RCC 7860 (cell line): ENCODE results near the gene GPRC5B.

Experiments used
- DNase-seq: peaks from one replicate; pipeline ENCODE4 v3.0.0-alpha.2; 2015; ENCODE audit warnings: low spot score
- FAIRE-seq: peaks from 2 replicates; lab custom pipeline; 2012; peaks lifted over from hg19 to GRCh38; lab: Jason Lieb, UNC

The GPRC5B gene

GRCh38 chr16:19884611-19885450 is at the start of gene GPRC5B:
Gene GPRC5B (minus strand): TSS chr16:19884848. CDS start chr16:19872845, 12,003 bp downstream.
- DNase-seq (no peak), FAIRE-seq (no peak)

GRCh38 chr16:19933740-19934139 is 49.1 kb upstream of the GPRC5B start:
- DNase-seq (no peak), FAIRE-seq (no peak)

GRCh38 chr16:19929062-19929511 is 44.4 kb upstream of the GPRC5B start:
- no peak for FAIRE-seq
- no peak for DNase-seq

GRCh38 chr16:19928432-19928831 is 43.8 kb upstream of the GPRC5B start:
- no peak for FAIRE-seq

GRCh38 chr16:19926449-19927390 is 42.1 kb upstream of the GPRC5B start:
- FAIRE-seq: no peak

More at GRCh38 chr16:19928432-19928831, 43.8 kb upstream of the GPRC5B start:
- DNase-seq: no peak

GRCh38 chr16:19923396-19923795 is 38.7 kb upstream of the GPRC5B start:
- no peak for DNase-seq
- FAIRE-seq: no peak

More at GRCh38 chr16:19926449-19927390, 42.1 kb upstream of the GPRC5B start:
- DNase-seq: peak; percentile 57

- DNase-seq (no peak), FAIRE-seq (no peak)
Measured at GRCh38 chr16:19919142-19919541, 34.5 kb upstream of the GPRC5B start.

- no peak for FAIRE-seq
- DNase-seq: no peak
Measured at GRCh38 chr16:19916064-19916463, 31.4 kb upstream of the GPRC5B start.

- no peak for FAIRE-seq
Measured at GRCh38 chr16:19914877-19915276, 30.2 kb upstream of the GPRC5B start.

GRCh38 chr16:19913340-19913645 is 28.6 kb upstream of the GPRC5B start:
- no peak for FAIRE-seq

More at GRCh38 chr16:19914877-19915276, 30.2 kb upstream of the GPRC5B start:
- DNase-seq: no peak

GRCh38 chr16:19912455-19913339 is 28.0 kb upstream of the GPRC5B start:
- FAIRE-seq (no peak), DNase-seq (peak; percentile 34)

More at GRCh38 chr16:19913340-19913645, 28.6 kb upstream of the GPRC5B start:
- no peak for DNase-seq

GRCh38 chr16:19911747-19912454 is 27.3 kb upstream of the GPRC5B start:
- DNase-seq (no peak), FAIRE-seq (no peak)

GRCh38 chr16:19911204-19911603 is 26.6 kb upstream of the GPRC5B start:
- no peak for FAIRE-seq
- no peak for DNase-seq

- FAIRE-seq: no peak
Measured at GRCh38 chr16:19909750-19910322, 25.2 kb upstream of the GPRC5B start.

GRCh38 chr16:19908921-19909320 is 24.3 kb upstream of the GPRC5B start:
- DNase-seq: no peak
- no peak for FAIRE-seq

More at GRCh38 chr16:19909750-19910322, 25.2 kb upstream of the GPRC5B start:
- DNase-seq: no peak

- FAIRE-seq (no peak), DNase-seq (peak; percentile 44)
Measured at GRCh38 chr16:19907161-19907992, 22.7 kb upstream of the GPRC5B start.

GRCh38 chr16:19901164-19901563 is 16.5 kb upstream of the GPRC5B start:
- no peak for FAIRE-seq
- no peak for DNase-seq

GRCh38 chr16:19899605-19899955 is 14.9 kb upstream of the GPRC5B start:
- no peak for FAIRE-seq
- DNase-seq: no peak
